Activated naive CD4-positive, alpha-beta T cell treated with anti-CD3 and anti-CD28 coated beads, Interleukin-2, amount 50 U/mL, for 72 hours (primary cell): ENCODE measurements around the gene PEX12. TPM values are rescaled to one million over a fixed set of nuclear protein-coding genes. Genes with fewer than 3 reads are reported as not detected.
"Not testable (repeated sequence)": the region's sequence is repeated elsewhere in the genome, so short reads cannot be mapped to it uniquely, and the experiment has no call there.

Experiments used
- ATAC-seq, 2 donors: fragments of 150-1000 bp; cut with Tn5 transposase; 2 replicates each; pipeline ENCODE4 v1.10.0; 2021; ENCODE audit warnings: mild to moderate bottlenecking in 2 of 2, moderate library complexity in 2 of 2
- DNase-seq, 2 donors: peaks; one replicate each; pipeline ENCODE4 v3.0.0; 2021 to 2022; ENCODE audit warnings: low spot score in 2 of 2
- H3K27ac Mint-ChIP-seq, 2 donors: one replicate each; pipeline ENCODE4 v1.8.0; 2022; ENCODE audit warnings: mild to moderate bottlenecking in 2 of 2, mixed read lengths in 2 of 2
- H3K36me3 Mint-ChIP-seq, 2 donors: one replicate each; pipeline ENCODE4 v1.8.0; 2022; ENCODE audit warnings: mixed read lengths in 2 of 2
- H3K9me3 Mint-ChIP-seq, 2 donors: one replicate each; pipeline ENCODE4 v1.8.0; 2022; ENCODE audit warnings: mixed read lengths in 2 of 2
- total RNA-seq, 2 donors: library from RNA; stranded (reverse); gene quantifications; one replicate each; pipeline ENCODE4 v1.2.3, GENCODE V29; 2022

PEX12 gene
- total RNA-seq, 2 donors from 2014 or later = 5.1 to 5.6 TPM

- H3K9me3 Mint-ChIP-seq = no peaks in the 10 kb centered on the region
- H3K27ac Mint-ChIP-seq = no peak overlapping the region
- H3K36me3 Mint-ChIP-seq = no peaks in the 10 kb centered on the region
- ATAC-seq (no peak), DNase-seq (no peak)
Measured at GRCh38 chr17:35553310-35553709, 25.1 kb downstream of the PEX12 start.

GRCh38 chr17:35548978-35549377 lies 29.4 kb downstream of the PEX12 start:
- DNase-seq (no peak), ATAC-seq (peak; percentile 31 to 84)
- no peak overlapping the region for H3K27ac Mint-ChIP-seq
- no peaks in the 10 kb centered on the region for H3K36me3 Mint-ChIP-seq
- no peaks in the 10 kb centered on the region for H3K9me3 Mint-ChIP-seq

GRCh38 chr17:35548208-35548810 lies 30.1 kb downstream of the PEX12 start:
- DNase-seq = no peak
- no peaks in the 10 kb centered on the region for H3K9me3 Mint-ChIP-seq

GRCh38 chr17:35546487-35546886 lies 31.9 kb downstream of the PEX12 start:
- H3K27ac Mint-ChIP-seq = no peak overlapping the region
- DNase-seq (no peak), ATAC-seq (peak in 1 of 2 donors; percentile 56)
- H3K36me3 Mint-ChIP-seq = no peaks in the 10 kb centered on the region
- no peaks in the 10 kb centered on the region for H3K9me3 Mint-ChIP-seq

More at GRCh38 chr17:35548208-35548810, 30.1 kb downstream of the PEX12 start:
- Mint-ChIP-seq H3K27ac (no peak overlapping the region), H3K36me3 (no peaks in the 10 kb centered on the region)
- ATAC-seq = no peak

GRCh38 chr17:35545150-35545549 lies 33.2 kb downstream of the PEX12 start:
- Mint-ChIP-seq H3K9me3 (no peaks in the 10 kb centered on the region), H3K36me3 (no peaks in the 10 kb centered on the region), H3K27ac (no peak overlapping the region)
- DNase-seq = no peak
- ATAC-seq = no peak

GRCh38 chr17:35543856-35544255 lies 34.5 kb downstream of the PEX12 start:
- no peak overlapping the region for H3K27ac Mint-ChIP-seq
- no peak for DNase-seq
- no peaks in the 10 kb centered on the region for H3K9me3 Mint-ChIP-seq
- ATAC-seq = no peak
- H3K36me3 Mint-ChIP-seq = no peaks in the 10 kb centered on the region

- Mint-ChIP-seq H3K36me3 (no peaks in the 10 kb centered on the region), H3K27ac (no peak overlapping the region), H3K9me3 (no peaks in the 10 kb centered on the region)
- ATAC-seq (no peak), DNase-seq (no peak)
Measured at GRCh38 chr17:35542990-35543389, 35.4 kb downstream of the PEX12 start.

- H3K36me3 Mint-ChIP-seq = peaks cover 10% of the 10 kb centered on the region in 2 donors
- ATAC-seq (no peak), DNase-seq (no peak)
- peak overlapping the region; percentile 82 to 99 for H3K27ac Mint-ChIP-seq
- no peaks in the 10 kb centered on the region for H3K9me3 Mint-ChIP-seq
Measured at GRCh38 chr17:35541434-35541833, 36.9 kb downstream of the PEX12 start.

- DNase-seq (no peak), ATAC-seq (peak in 1 of 2 donors; percentile 50)
- Mint-ChIP-seq H3K36me3 (peaks cover 16% of the 10 kb centered on the region in 2 donors), H3K27ac (peak overlapping the region; percentile 82 to 99), H3K9me3 (no peaks in the 10 kb centered on the region)
Measured at GRCh38 chr17:35540589-35541404, 37.6 kb downstream of the PEX12 start.

- no peaks in the 10 kb centered on the region for H3K9me3 Mint-ChIP-seq
- peak overlapping the region; percentile 94 to 99 for H3K27ac Mint-ChIP-seq
- H3K36me3 Mint-ChIP-seq = peaks cover 18 to 19% of the 10 kb centered on the region in 2 donors
- ATAC-seq (no peak), DNase-seq (no peak)
Measured at GRCh38 chr17:35539659-35540026, 38.7 kb downstream of the PEX12 start.

- H3K27ac Mint-ChIP-seq = peak within 1 kb of the TSS; percentile 99
- H3K36me3 Mint-ChIP-seq = peaks cover 25 to 31% of the 10 kb centered on the region in 2 donors
- no peaks in the 10 kb centered on the region for H3K9me3 Mint-ChIP-seq
- ATAC-seq (peak; percentile 62 to 69), DNase-seq (peak in 1 of 2 donors; percentile 37)
Measured at GRCh38 chr17:35537601-35538141, 40.7 kb downstream of the PEX12 start, which contains the start of gene SLFN12L. Gene SLFN12L, minus strand, starts transcription at chr17:35537678. Its CDS starts 15,314 bp downstream, at chr17:35522364.

GRCh38 chr17:35536664-35537171 lies 41.7 kb downstream of the PEX12 start:
- ATAC-seq (peak; percentile 32 to 54), DNase-seq (peak in 1 of 2 donors; percentile 30)
- Mint-ChIP-seq H3K36me3 (peaks cover 25 to 31% of the 10 kb centered on the region in 2 donors), H3K27ac (peak overlapping the region; percentile 99), H3K9me3 (no peaks in the 10 kb centered on the region)

- not testable (repeated sequence) for DNase-seq
Measured at GRCh38 chr17:35535406-35535805, 43.0 kb downstream of the PEX12 start.

GRCh38 chr17:35534576-35535093 lies 43.7 kb downstream of the PEX12 start:
- DNase-seq (no peak), ATAC-seq (no peak)
- Mint-ChIP-seq H3K27ac (peak overlapping the region; percentile 2 to 99), H3K9me3 (peaks cover 0 to 4% of the 10 kb centered on the region in 2 donors), H3K36me3 (peaks cover 34 to 37% of the 10 kb centered on the region in 2 donors)

More at GRCh38 chr17:35535406-35535805, 43.0 kb downstream of the PEX12 start:
- H3K36me3 Mint-ChIP-seq = peaks cover 33 to 34% of the 10 kb centered on the region in 2 donors
- not testable (repeated sequence) for ATAC-seq, H3K9me3 Mint-ChIP-seq
- H3K27ac Mint-ChIP-seq = peak overlapping the region; percentile 99

- ATAC-seq = no peak
- DNase-seq = no peak
Measured at GRCh38 chr17:35531160-35531559, 47.2 kb downstream of the PEX12 start.

GRCh38 chr17:35529866-35530265 lies 48.5 kb downstream of the PEX12 start:
- DNase-seq = no peak
- Mint-ChIP-seq H3K9me3 (peaks cover 0 to 9% of the 10 kb centered on the region in 2 donors), H3K27ac (peak overlapping the region in 1 of 2 donors; percentile 37), H3K36me3 (peaks cover 18 to 61% of the 10 kb centered on the region in 2 donors)
- ATAC-seq = no peak

More at GRCh38 chr17:35531160-35531559, 47.2 kb downstream of the PEX12 start:
- peaks cover 22 to 56% of the 10 kb centered on the region in 2 donors for H3K36me3 Mint-ChIP-seq
- H3K27ac Mint-ChIP-seq = no peak overlapping the region
- H3K9me3 Mint-ChIP-seq = peaks cover 0 to 9% of the 10 kb centered on the region in 2 donors

GRCh38 chr17:35529326-35529725 lies 49.0 kb downstream of the PEX12 start:
- not testable (repeated sequence) for DNase-seq, H3K27ac Mint-ChIP-seq, H3K9me3 Mint-ChIP-seq, ATAC-seq
- peaks cover 13 to 59% of the 10 kb centered on the region in 2 donors for H3K36me3 Mint-ChIP-seq
